Measurements from ENCODE around the gene ADAM33. TPM values are rescaled to one million over a fixed set of nuclear protein-coding genes. Genes with fewer than 3 reads are reported as not detected.
A peak's percentile ranks its signal among the peaks of the same experiment; 100 is the strongest.

The ADAM33 gene
- total and polyA plus RNA-seq, 2 experiments from 2014 or later, result 0.45 to 1.3 TPM

GRCh38 chr20:3714092-3714491 lies 32.3 kb upstream of the ADAM33 start:
- DNase-seq (ENCODE audit: low read depth in 1 of 2, low spot score in 1 of 2), result no peak
- Histone ChIP-seq H3K27ac (no peak overlapping the region), H3K36me3 (no peaks in the 10 kb centered on the region), H3K4me1 (ENCODE audit: low read depth) (no peaks in the 10 kb centered on the region), H3K27me3 (no peaks in the 10 kb centered on the region), H3K4me3 (no peak overlapping the region), H3K9me3 (ENCODE audit: low read depth) (no peaks in the 10 kb centered on the region)
- TF ChIP-seq CTCF (IDR thresholded peaks at IDR 0.05; ENCODE audit: low read depth, low read length), result no peak

- no peaks in the 10 kb centered on the region for H3K9me3 ChIP-seq (ENCODE audit: low read depth)
- no peak for TF ChIP-seq CTCF (IDR thresholded peaks at IDR 0.05; ENCODE audit: low read depth, low read length)
- peak in 1 of 2 donors; percentile 21 for DNase-seq (ENCODE audit: low read depth in 1 of 2, low spot score in 1 of 2)
- no peak within 1 kb of the TSS for H3K4me3 ChIP-seq
- no peak within 1 kb of the TSS for H3K27ac ChIP-seq
- no peaks in the 10 kb centered on the region for H3K36me3 ChIP-seq
- H3K4me1 ChIP-seq (ENCODE audit: low read depth), result no peaks in the 10 kb centered on the region
- H3K27me3 ChIP-seq, result no peaks in the 10 kb centered on the region
Measured at GRCh38 chr20:3712279-3712873, 30.6 kb upstream of the ADAM33 start, which contains the start of gene SIGLEC1. SIGLEC1 (minus strand) TSS chr20:3712600; CDS start chr20:3707128, 5,472 bp downstream.

- Histone ChIP-seq H3K27ac (no peak overlapping the region), H3K36me3 (no peaks in the 10 kb centered on the region), H3K4me3 (no peak overlapping the region), H3K4me1 (ENCODE audit: low read depth) (no peaks in the 10 kb centered on the region), H3K27me3 (no peaks in the 10 kb centered on the region), H3K9me3 (ENCODE audit: low read depth) (no peaks in the 10 kb centered on the region)
- no peak for TF ChIP-seq CTCF (IDR thresholded peaks at IDR 0.05; ENCODE audit: low read depth, low read length)
- peak in 1 of 2 donors; percentile 44 for DNase-seq (ENCODE audit: low read depth in 1 of 2, low spot score in 1 of 2)
Measured at GRCh38 chr20:3711484-3711941, 29.7 kb upstream of the ADAM33 start.

- Histone ChIP-seq H3K4me1 (ENCODE audit: low read depth) (no peaks in the 10 kb centered on the region), H3K27ac (no peak overlapping the region), H3K36me3 (no peaks in the 10 kb centered on the region), H3K27me3 (no peaks in the 10 kb centered on the region), H3K9me3 (ENCODE audit: low read depth) (no peaks in the 10 kb centered on the region), H3K4me3 (no peak overlapping the region)
- TF ChIP-seq CTCF (IDR thresholded peaks at IDR 0.05; ENCODE audit: low read depth, low read length), result peak; percentile 94
- DNase-seq (ENCODE audit: low read depth in 1 of 2, low spot score in 1 of 2), result peak; percentile 64 to 73
Measured at GRCh38 chr20:3710703-3711483, 29.1 kb upstream of the ADAM33 start.

GRCh38 chr20:3710011-3710466 lies 28.2 kb upstream of the ADAM33 start:
- H3K4me3 ChIP-seq, result no peak overlapping the region
- no peak for TF ChIP-seq CTCF (IDR thresholded peaks at IDR 0.05; ENCODE audit: low read depth, low read length)
- no peaks in the 10 kb centered on the region for H3K36me3 ChIP-seq
- H3K27me3 ChIP-seq, result no peaks in the 10 kb centered on the region
- no peak overlapping the region for H3K27ac ChIP-seq
- no peak for DNase-seq (ENCODE audit: low read depth in 1 of 2, low spot score in 1 of 2)
- H3K9me3 ChIP-seq (ENCODE audit: low read depth), result no peaks in the 10 kb centered on the region
- H3K4me1 ChIP-seq (ENCODE audit: low read depth), result no peaks in the 10 kb centered on the region
